Measurements from ENCODE around the gene CCDC117. TPM values are rescaled to one million over a fixed set of nuclear protein-coding genes. Genes with fewer than 3 reads are reported as not detected.
"Not testable (repeated sequence)": the region's sequence is repeated elsewhere in the genome, so short reads cannot be mapped to it uniquely, and the experiment has no call there.

CCDC117 gene
- polyA plus RNA-seq, 1 donor (not counting 4 experiments of a cell fraction or from before 2014, with no cell fraction given), result 8.8 TPM

GRCh38 chr22:28759861-28760560 lies 12.5 kb upstream of the CCDC117 start:
- H3K9me3 ChIP-seq (ENCODE audit: control insufficient read depth, low read depth, low read length), result no peaks in the 10 kb centered on the region
- no peaks in the 10 kb centered on the region for H3K79me2 ChIP-seq (ENCODE audit: control insufficient read depth, insufficient read depth, low read length)
- no peak overlapping the region for H2AFZ ChIP-seq (ENCODE audit: control insufficient read depth, low read length)
- dilution Hi-C loops (cut with MboI; ENCODE audit: extremely low pct_ligation_motif_present, low sequenced_read_pairs), result no loop called here
- no peak for TF ChIP-seq CTCF (optimal IDR thresholded peaks at IDR 0.05 in 1 of 3, IDR thresholded peaks at IDR 0.05 in 1 of 3, conservative IDR thresholded peaks at IDR 0.05 in 1 of 3; ENCODE audit: extremely low read depth in 1 of 3, insufficient read depth in 2 of 3, low read length in 3 of 3)
- no peak for TF ChIP-seq EZH2 (IDR thresholded peaks at IDR 0.05; ENCODE audit: low read length)
- no peaks in the 10 kb centered on the region for H3K27me3 ChIP-seq (ENCODE audit: control insufficient read depth, extremely low read depth, insufficient read depth, low read length)
- H3K9me1 ChIP-seq (ENCODE audit: control insufficient read depth, extremely low read depth, insufficient read depth, low read length), result no peaks in the 10 kb centered on the region
- no peaks in the 10 kb centered on the region for H3K4me1 ChIP-seq (ENCODE audit: control insufficient read depth, extremely low read depth, insufficient read depth, low read length)
- H3K27ac ChIP-seq (ENCODE audit: control insufficient read depth, insufficient read depth, low read length), result no peak overlapping the region
- no peaks in the 10 kb centered on the region for H3K36me3 ChIP-seq (ENCODE audit: control insufficient read depth in 2 of 2, extremely low read depth in 1 of 2, insufficient read depth in 2 of 2, low read length in 2 of 2)
- H3K4me2 ChIP-seq (ENCODE audit: control insufficient read depth, extremely low read depth, insufficient read depth, low read depth, low read length), result no peak overlapping the region
- no peak for DNase-seq (ENCODE audit: low read depth, low spot score)
- no peak overlapping the region for H3K4me3 ChIP-seq (ENCODE audit: control insufficient read depth in 2 of 3, extremely low read depth in 1 of 3, insufficient read depth in 2 of 3, low read depth in 1 of 3, low read length in 3 of 3)
- FAIRE-seq, result no peak
- no peak overlapping the region for H3K9ac ChIP-seq (ENCODE audit: control insufficient read depth, extremely low read depth, insufficient read depth, low read length)
- no peaks in the 10 kb centered on the region for H4K20me1 ChIP-seq (ENCODE audit: control insufficient read depth, extremely low read depth, insufficient read depth, low read length)

GRCh38 chr22:28761449-28761755 lies 11.1 kb upstream of the CCDC117 start:
- H3K4me2 ChIP-seq (ENCODE audit: control insufficient read depth, extremely low read depth, insufficient read depth, low read depth, low read length), result no peak overlapping the region
- H3K9me3 ChIP-seq (ENCODE audit: control insufficient read depth, low read depth, low read length), result no peaks in the 10 kb centered on the region
- no peak overlapping the region for H2AFZ ChIP-seq (ENCODE audit: control insufficient read depth, low read length)
- H3K4me1 ChIP-seq (ENCODE audit: control insufficient read depth, extremely low read depth, insufficient read depth, low read length), result no peaks in the 10 kb centered on the region
- H4K20me1 ChIP-seq (ENCODE audit: control insufficient read depth, extremely low read depth, insufficient read depth, low read length), result no peaks in the 10 kb centered on the region
- FAIRE-seq, result no peak
- no peaks in the 10 kb centered on the region for H3K9me1 ChIP-seq (ENCODE audit: control insufficient read depth, extremely low read depth, insufficient read depth, low read length)
- DNase-seq (ENCODE audit: low read depth, low spot score), result no peak
- H3K36me3 ChIP-seq (ENCODE audit: control insufficient read depth in 2 of 2, extremely low read depth in 1 of 2, insufficient read depth in 2 of 2, low read length in 2 of 2), result no peaks in the 10 kb centered on the region
- no peaks in the 10 kb centered on the region for H3K27me3 ChIP-seq (ENCODE audit: control insufficient read depth, extremely low read depth, insufficient read depth, low read length)
- H3K4me3 ChIP-seq (ENCODE audit: control insufficient read depth in 2 of 3, extremely low read depth in 1 of 3, insufficient read depth in 2 of 3, low read depth in 1 of 3, low read length in 3 of 3), result no peak overlapping the region
- dilution Hi-C loops (cut with MboI; ENCODE audit: extremely low pct_ligation_motif_present, low sequenced_read_pairs), result no loop called here
- H3K9ac ChIP-seq (ENCODE audit: control insufficient read depth, extremely low read depth, insufficient read depth, low read length), result no peak overlapping the region
- TF ChIP-seq EZH2 (IDR thresholded peaks at IDR 0.05; ENCODE audit: low read length) (no peak), CTCF (optimal IDR thresholded peaks at IDR 0.05 in 1 of 3, IDR thresholded peaks at IDR 0.05 in 1 of 3, conservative IDR thresholded peaks at IDR 0.05 in 1 of 3; ENCODE audit: extremely low read depth in 1 of 3, insufficient read depth in 2 of 3, low read length in 3 of 3) (no peak)
- no peaks in the 10 kb centered on the region for H3K79me2 ChIP-seq (ENCODE audit: control insufficient read depth, insufficient read depth, low read length)
- H3K27ac ChIP-seq (ENCODE audit: control insufficient read depth, insufficient read depth, low read length), result no peak overlapping the region

GRCh38 chr22:28762000-28762399 lies 10.5 kb upstream of the CCDC117 start:
- not testable (repeated sequence) for H2AFZ ChIP-seq (ENCODE audit: control insufficient read depth, low read length)

More at GRCh38 chr22:28762000-28762399, 10.5 kb upstream of the CCDC117 start:
- H3K36me3 ChIP-seq (ENCODE audit: control insufficient read depth in 2 of 2, extremely low read depth in 1 of 2, insufficient read depth in 2 of 2, low read length in 2 of 2); H4K20me1 ChIP-seq (ENCODE audit: control insufficient read depth, extremely low read depth, insufficient read depth, low read length); H3K9ac ChIP-seq (ENCODE audit: control insufficient read depth, extremely low read depth, insufficient read depth, low read length); FAIRE-seq; H3K4me2 ChIP-seq (ENCODE audit: control insufficient read depth, extremely low read depth, insufficient read depth, low read depth, low read length); H3K4me1 ChIP-seq (ENCODE audit: control insufficient read depth, extremely low read depth, insufficient read depth, low read length); H3K9me3 ChIP-seq (ENCODE audit: control insufficient read depth, low read depth, low read length); dilution Hi-C loops (cut with MboI; ENCODE audit: extremely low pct_ligation_motif_present, low sequenced_read_pairs); H3K9me1 ChIP-seq (ENCODE audit: control insufficient read depth, extremely low read depth, insufficient read depth, low read length); H3K79me2 ChIP-seq (ENCODE audit: control insufficient read depth, insufficient read depth, low read length); H3K27ac ChIP-seq (ENCODE audit: control insufficient read depth, insufficient read depth, low read length); H3K4me3 ChIP-seq (ENCODE audit: control insufficient read depth in 2 of 3, extremely low read depth in 1 of 3, insufficient read depth in 2 of 3, low read depth in 1 of 3, low read length in 3 of 3); H3K27me3 ChIP-seq (ENCODE audit: control insufficient read depth, extremely low read depth, insufficient read depth, low read length); DNase-seq (ENCODE audit: low read depth, low spot score): not testable (repeated sequence)

Measured in keratinocyte (primary cell).